ENCODE results near the gene SLC25A39.

GRCh38 chr17:44362459-44362948 lies 37.9 kb upstream of the SLC25A39 start:
- no peak for TF ChIP-seq POLR2AphosphoS5 (IDR thresholded peaks at IDR 0.05)
- TF ChIP-seq, protein P1, sequence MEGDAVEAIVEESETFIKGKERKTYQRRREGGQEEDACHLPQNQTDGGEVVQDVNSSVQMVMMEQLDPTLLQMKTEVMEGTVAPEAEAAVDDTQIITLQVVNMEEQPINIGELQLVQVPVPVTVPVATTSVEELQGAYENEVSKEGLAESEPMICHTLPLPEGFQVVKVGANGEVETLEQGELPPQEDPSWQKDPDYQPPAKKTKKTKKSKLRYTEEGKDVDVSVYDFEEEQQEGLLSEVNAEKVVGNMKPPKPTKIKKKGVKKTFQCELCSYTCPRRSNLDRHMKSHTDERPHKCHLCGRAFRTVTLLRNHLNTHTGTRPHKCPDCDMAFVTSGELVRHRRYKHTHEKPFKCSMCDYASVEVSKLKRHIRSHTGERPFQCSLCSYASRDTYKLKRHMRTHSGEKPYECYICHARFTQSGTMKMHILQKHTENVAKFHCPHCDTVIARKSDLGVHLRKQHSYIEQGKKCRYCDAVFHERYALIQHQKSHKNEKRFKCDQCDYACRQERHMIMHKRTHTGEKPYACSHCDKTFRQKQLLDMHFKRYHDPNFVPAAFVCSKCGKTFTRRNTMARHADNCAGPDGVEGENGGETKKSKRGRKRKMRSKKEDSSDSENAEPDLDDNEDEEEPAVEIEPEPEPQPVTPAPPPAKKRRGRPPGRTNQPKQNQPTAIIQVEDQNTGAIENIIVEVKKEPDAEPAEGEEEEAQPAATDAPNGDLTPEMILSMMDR (IDR thresholded peaks at IDR 0.05): no peak
- no peak for TF ChIP-seq EP300 (IDR thresholded peaks at IDR 0.05)
- TF ChIP-seq POLR2A (IDR thresholded peaks at IDR 0.05): no peak
